Panc1 (cell line): ENCODE data around the gene BACE2. TPM values are rescaled to one million over a fixed set of nuclear protein-coding genes. Genes with fewer than 3 reads are reported as not detected.
A peak's percentile ranks its signal among the peaks of the same experiment; 100 is the strongest.

ENCODE experiments used
- ATAC-seq: fragments of 200-7000 bp; cut with Tn5 transposase; 2 replicates; pipeline ENCODE4 v1.9.1; 2020; ENCODE audit warnings: mild to moderate bottlenecking, moderate library complexity
- BruUV-seq: library from RNA; stranded (reverse); fragments of 400-500 nt; replicated peaks from 2 replicates; lab custom pipeline; 2021; lab: Mats Ljungman, UMichigan
- CTCF ChIA-PET: fragments of 300-600 bp; sonication (Branson Sonifier 250); formaldehyde crosslinking; loops from one replicate; lab custom pipeline; 2022; ENCODE audit warnings: antibody characterized with exemption; lab: Charles Lee
- POLR2A ChIA-PET: fragments of 300-600 bp; sonication (Branson Sonifier 250); formaldehyde crosslinking; loops from one replicate; lab custom pipeline; 2022; ENCODE audit warnings: antibody characterized with exemption; lab: Charles Lee
- DNase-seq: peaks from one replicate; pipeline ENCODE4 v3.0.0-alpha.2; 2010; ENCODE audit warnings: low read depth, low spot score
- H3K27ac ChIP-seq: 2 replicates; pipeline ENCODE4 v1.5.1; 2011; ENCODE audit warnings: mild to moderate bottlenecking, low read length, inconsistent platforms
- H3K27me3 ChIP-seq: fragments of 200-500 bp; sonication (Bioruptor generic); 2 replicates; pipeline ENCODE4 v1.6.0; 2014; ENCODE audit warnings: low read length, inconsistent platforms; ENCODE audit not compliant: control insufficient read depth, insufficient read depth
- H3K36me3 ChIP-seq: fragments of 200-500 bp; sonication (Bioruptor generic); 2 replicates; pipeline ENCODE4 v1.5.1; 2014; ENCODE audit warnings: inconsistent platforms, mild to moderate bottlenecking, low read length, moderate library complexity; ENCODE audit not compliant: control insufficient read depth, insufficient read depth
- H3K4me1 ChIP-seq: 2 replicates; pipeline ENCODE4 v1.5.1; 2011; ENCODE audit warnings: inconsistent platforms, mild to moderate bottlenecking, low read length, moderate library complexity; ENCODE audit not compliant: control insufficient read depth, insufficient read depth
- H3K4me3 ChIP-seq, 2 experiments: 2 replicates each; pipeline ENCODE4 v1.5.1; 2011 to 2012; ENCODE audit warnings: low read depth in 2 of 2, low read length in 2 of 2, mild to moderate bottlenecking in 2 of 2, inconsistent platforms in 1 of 2, moderate library complexity in 1 of 2
- H3K9me3 ChIP-seq: fragments of 200-500 bp; sonication (Bioruptor generic); 2 replicates; pipeline ENCODE4 v1.5.1; 2014; ENCODE audit warnings: low read depth, mild to moderate bottlenecking, inconsistent platforms, low read length, moderate library complexity; ENCODE audit not compliant: control insufficient read depth, insufficient read depth
- CTCF ChIP-seq: fragments of 450-650 bp; IDR thresholded peaks from 2 replicates; pipeline ENCODE4 v1.5.1; 2017; ENCODE audit warnings: mild to moderate bottlenecking
- POLR2AphosphoS5 ChIP-seq: IDR thresholded peaks from 2 replicates; pipeline ENCODE4 v1.6.1; 2012; ENCODE audit warnings: mild to moderate bottlenecking, low read depth, low read length, moderate library complexity
- REST ChIP-seq, 2 experiments: IDR thresholded peaks; 2 replicates each; pipeline ENCODE4 v1.6.1; 2011 to 2012; ENCODE audit warnings: low read depth in 2 of 2, control low read depth in 1 of 2, low read length in 1 of 2, mild to moderate bottlenecking in 1 of 2, moderate library complexity in 1 of 2; ENCODE audit not compliant: insufficient read depth in 1 of 2
- SIN3A ChIP-seq: IDR thresholded peaks from 2 replicates; pipeline ENCODE4 v1.6.1; 2012; ENCODE audit warnings: low read depth, mild to moderate bottlenecking, low read length, moderate library complexity, borderline replicate concordance; ENCODE audit not compliant: insufficient read depth
- in situ Hi-C: cut with HindIII; loops from 2 replicates; pipeline ENCODE4 v1.10.0; 2016; ENCODE audit warnings: low sequenced_read_pairs, low pct_unique_long_range_greater_than_20kb
- intact Hi-C: fragments of 100-400 bp; cut with micrococcal nuclease; formaldehyde crosslinking; loops from one replicate; pipeline ENCODE4 v1.10.0; 2022; ENCODE audit not compliant: unreplicated experiment
- total RNA-seq: library from RNA; stranded (reverse); gene quantifications from one replicate; pipeline ENCODE4 v1.2.1, GENCODE V29; 2021; ENCODE audit not compliant: unreplicated experiment

The BACE2 gene
- total RNA-seq, 1 experiment from 2014 or later = 16.3 TPM

GRCh38 chr21:41204736-41205135, 36.8 kb downstream of the BACE2 start:
- TF ChIP-seq SIN3A (no peak), REST (IDR thresholded peaks at IDR 0.05; ENCODE audit: insufficient read depth in 1 of 2, low read depth in 2 of 2, low read length in 1 of 2) (no peak), POLR2AphosphoS5 (no peak), CTCF (no peak)

GRCh38 chr21:41207401-41208375, 39.7 kb downstream of the BACE2 start:
- Histone ChIP-seq H3K27me3 (no peaks in the 10 kb centered on the region), H3K4me1 (no peaks in the 10 kb centered on the region), H3K4me3 (no peak overlapping the region), H3K36me3 (no peaks in the 10 kb centered on the region), H3K9me3 (no peaks in the 10 kb centered on the region), H3K27ac (no peak overlapping the region)
- ATAC-seq = peak; percentile 53; the same call in 1 of the 2 replicates
- BruUV-seq = no TSS peak
- CTCF ChIA-PET = no interaction called here
- no peak for DNase-seq
- TF ChIP-seq CTCF (no peak), POLR2AphosphoS5 (no peak)
- in situ Hi-C loops = no loop called here
- intact Hi-C loops = no loop called here
- POLR2A ChIA-PET = no interaction called here

More at GRCh38 chr21:41204736-41205135, 36.8 kb downstream of the BACE2 start:
- Histone ChIP-seq H3K4me1 (no peaks in the 10 kb centered on the region), H3K27ac (no peak overlapping the region), H3K36me3 (no peaks in the 10 kb centered on the region), H3K4me3 (no peak overlapping the region), H3K27me3 (no peaks in the 10 kb centered on the region), H3K9me3 (no peaks in the 10 kb centered on the region)
- DNase-seq (no peak), ATAC-seq (no peak)
- POLR2A ChIA-PET = no interaction called here
- no TSS peak for BruUV-seq
- in situ Hi-C loops (no loop called here), intact Hi-C loops (no loop called here)
- CTCF ChIA-PET = no interaction called here
